ENCODE data around the gene GUCY1A1. TPM values are rescaled to one million over a fixed set of nuclear protein-coding genes. Genes with fewer than 3 reads are reported as not detected.

GUCY1A1 gene
- total RNA-seq, 4 donors from 2014 or later = 50.3 to 73.7 (median 57.8) TPM

DNA sequence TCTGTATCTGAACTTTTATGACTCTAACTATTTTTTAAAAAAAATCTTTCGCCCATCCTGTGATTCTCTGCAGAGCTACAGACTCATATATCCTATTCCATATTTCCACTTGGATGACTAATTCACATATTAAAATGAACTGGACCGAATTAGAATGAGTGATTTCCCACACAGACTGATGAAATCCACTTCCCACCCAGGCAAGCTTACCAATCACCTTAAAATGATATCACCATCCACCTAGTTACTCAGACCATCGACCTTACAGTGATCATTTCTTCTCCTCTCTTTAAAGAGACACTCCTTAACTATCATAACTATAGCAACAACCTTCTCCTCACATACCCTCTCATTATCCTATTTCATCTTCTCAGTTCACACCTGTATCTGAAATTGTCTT is 58.1 kb downstream of the GUCY1A1 start:
- H3K9me3 ChIP-seq = no peaks in the 10 kb centered on the region

GRCh38 chr4:155734065-155734464 is 67.4 kb downstream of the GUCY1A1 start:
- H3K4me1 ChIP-seq = peaks cover 0 to 22% (median 16%) of the 10 kb centered on the region in 4 donors
- intact Hi-C loops (cut with DNase I) = no loop called here
- H3K27me3 ChIP-seq = no peaks in the 10 kb centered on the region
- 84% methylated on average over 3 of the region's 3 CpGs for WGBS
- TF ChIP-seq EP300 (IDR thresholded peaks at IDR 0.05) = no peak
- TF ChIP-seq POLR2A (IDR thresholded peaks at IDR 0.05; ENCODE audit: low read depth) = no peak
- TF ChIP-seq, protein P1, sequence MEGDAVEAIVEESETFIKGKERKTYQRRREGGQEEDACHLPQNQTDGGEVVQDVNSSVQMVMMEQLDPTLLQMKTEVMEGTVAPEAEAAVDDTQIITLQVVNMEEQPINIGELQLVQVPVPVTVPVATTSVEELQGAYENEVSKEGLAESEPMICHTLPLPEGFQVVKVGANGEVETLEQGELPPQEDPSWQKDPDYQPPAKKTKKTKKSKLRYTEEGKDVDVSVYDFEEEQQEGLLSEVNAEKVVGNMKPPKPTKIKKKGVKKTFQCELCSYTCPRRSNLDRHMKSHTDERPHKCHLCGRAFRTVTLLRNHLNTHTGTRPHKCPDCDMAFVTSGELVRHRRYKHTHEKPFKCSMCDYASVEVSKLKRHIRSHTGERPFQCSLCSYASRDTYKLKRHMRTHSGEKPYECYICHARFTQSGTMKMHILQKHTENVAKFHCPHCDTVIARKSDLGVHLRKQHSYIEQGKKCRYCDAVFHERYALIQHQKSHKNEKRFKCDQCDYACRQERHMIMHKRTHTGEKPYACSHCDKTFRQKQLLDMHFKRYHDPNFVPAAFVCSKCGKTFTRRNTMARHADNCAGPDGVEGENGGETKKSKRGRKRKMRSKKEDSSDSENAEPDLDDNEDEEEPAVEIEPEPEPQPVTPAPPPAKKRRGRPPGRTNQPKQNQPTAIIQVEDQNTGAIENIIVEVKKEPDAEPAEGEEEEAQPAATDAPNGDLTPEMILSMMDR (IDR thresholded peaks at IDR 0.05) = no peak
- no peak for TF ChIP-seq POLR2AphosphoS5 (IDR thresholded peaks at IDR 0.05)
- no peaks in the 10 kb centered on the region for H3K9me3 ChIP-seq
- no peak overlapping the region for H3K27ac ChIP-seq (replicated peaks in 1 of 4)
- no peak for DNase-seq (ENCODE audit: extremely low spot score)
- peaks cover 0 to 9% (median 0%) of the 10 kb centered on the region in 4 donors for H3K36me3 ChIP-seq
- no peak overlapping the region for H3K4me3 ChIP-seq

More for the DNA sequence above, 58.1 kb downstream of the GUCY1A1 start:
- Histone ChIP-seq H3K4me3 (no peak overlapping the region), H3K27ac (replicated peaks in 1 of 4) (no peak overlapping the region), H3K4me1 (no peaks in the 10 kb centered on the region), H3K27me3 (no peaks in the 10 kb centered on the region), H3K36me3 (peaks cover 0 to 19% (median 1%) of the 10 kb centered on the region in 4 donors)
- WGBS = 81% methylated on average over 3 of the region's 3 CpGs
- TF ChIP-seq, protein P1 (IDR thresholded peaks at IDR 0.05) = no peak
- TF ChIP-seq POLR2A (IDR thresholded peaks at IDR 0.05; ENCODE audit: low read depth) (no peak), POLR2AphosphoS5 (IDR thresholded peaks at IDR 0.05) (no peak), EP300 (IDR thresholded peaks at IDR 0.05) (no peak)
- DNase-seq (ENCODE audit: extremely low spot score) = no peak
- intact Hi-C loops (cut with DNase I) = no loop called here

- no peaks in the 10 kb centered on the region for H3K27me3 ChIP-seq
- peaks cover 0 to 22% (median 16%) of the 10 kb centered on the region in 4 donors for H3K4me1 ChIP-seq
- no peak overlapping the region for H3K4me3 ChIP-seq
- intact Hi-C loops (cut with DNase I) = no loop called here
- H3K36me3 ChIP-seq = peaks cover 0 to 8% (median 0%) of the 10 kb centered on the region in 4 donors
- WGBS = 78% methylated on average over 1 of the region's 1 CpG
- TF ChIP-seq, protein P1 (IDR thresholded peaks at IDR 0.05) = no peak
- TF ChIP-seq POLR2AphosphoS5 (IDR thresholded peaks at IDR 0.05) (no peak), POLR2A (IDR thresholded peaks at IDR 0.05; ENCODE audit: low read depth) (no peak), EP300 (IDR thresholded peaks at IDR 0.05) (no peak)
- no peak for DNase-seq (ENCODE audit: extremely low spot score)
- H3K27ac ChIP-seq (replicated peaks in 1 of 4) = no peak overlapping the region
- no peaks in the 10 kb centered on the region for H3K9me3 ChIP-seq
Measured at GRCh38 chr4:155734951-155735350, 68.3 kb downstream of the GUCY1A1 start.

DNA sequence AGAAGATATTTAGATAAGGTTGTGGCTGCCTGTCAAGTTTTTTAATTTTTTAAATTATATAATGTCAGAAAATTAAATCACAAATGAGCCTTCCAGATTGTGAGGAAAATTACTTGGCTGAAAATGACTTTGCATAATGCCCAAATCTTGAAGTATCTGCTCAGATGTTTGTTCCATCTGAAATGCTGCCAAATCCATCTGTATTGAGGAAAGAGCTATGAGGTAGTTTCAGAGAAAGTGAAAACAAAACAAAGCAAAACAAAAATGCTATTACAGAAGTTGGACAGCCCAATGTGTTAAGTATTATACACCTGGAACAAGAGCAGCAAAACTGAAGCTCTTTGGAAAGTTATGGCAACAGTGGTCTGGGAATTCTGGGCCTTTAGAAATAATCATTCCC is 68.8 kb downstream of the GUCY1A1 start:
- Histone ChIP-seq H3K4me3 (no peak overlapping the region), H3K9me3 (no peaks in the 10 kb centered on the region), H3K27ac (replicated peaks in 1 of 4) (no peak overlapping the region), H3K36me3 (peaks cover 0 to 2% (median 0%) of the 10 kb centered on the region in 4 donors), H3K4me1 (peaks cover 0 to 22% (median 16%) of the 10 kb centered on the region in 4 donors), H3K27me3 (no peaks in the 10 kb centered on the region)
- TF ChIP-seq, protein P1 (IDR thresholded peaks at IDR 0.05) = no peak
- TF ChIP-seq POLR2AphosphoS5 (IDR thresholded peaks at IDR 0.05) (no peak), POLR2A (IDR thresholded peaks at IDR 0.05; ENCODE audit: low read depth) (no peak), EP300 (IDR thresholded peaks at IDR 0.05) (no peak)
- intact Hi-C loops (cut with DNase I) = no loop called here
- DNase-seq (ENCODE audit: extremely low spot score) = no peak

- 89% methylated on average over 2 of the region's 2 CpGs for WGBS
- H3K36me3 ChIP-seq = no peaks in the 10 kb centered on the region
- no peak overlapping the region for H3K27ac ChIP-seq (replicated peaks in 1 of 4)
- peaks cover 0 to 22% (median 16%) of the 10 kb centered on the region in 4 donors for H3K4me1 ChIP-seq
- H3K27me3 ChIP-seq = no peaks in the 10 kb centered on the region
- H3K9me3 ChIP-seq = no peaks in the 10 kb centered on the region
- TF ChIP-seq POLR2A (IDR thresholded peaks at IDR 0.05; ENCODE audit: low read depth) (no peak), EP300 (IDR thresholded peaks at IDR 0.05) (no peak), POLR2AphosphoS5 (IDR thresholded peaks at IDR 0.05) (no peak)
- TF ChIP-seq, protein P1 (IDR thresholded peaks at IDR 0.05) = no peak
- no peak for DNase-seq (ENCODE audit: extremely low spot score)
- H3K4me3 ChIP-seq = no peak overlapping the region
- intact Hi-C loops (cut with DNase I) = no loop called here
Measured at GRCh38 chr4:155738548-155738947, 71.9 kb downstream of the GUCY1A1 start.

All from esophagus muscularis mucosa (tissue), 4 donors.